Adipocyte (in vitro differentiated cells): ENCODE results near the gene SIRT6.
"Not testable (repeated sequence)": the region's sequence is repeated elsewhere in the genome, so short reads cannot be mapped to it uniquely, and the experiment has no call there.

Experiments used
- DNase-seq: peaks from one replicate; pipeline ENCODE4 v3.0.0-alpha.2; 2015; ENCODE audit warnings: low read depth
- H3K27me3 ChIP-seq: replicated peaks from 2 replicates; pipeline ENCODE4 v1.7.0; 2013; ENCODE audit warnings: mild to moderate bottlenecking, low read length, moderate library complexity; ENCODE audit not compliant: control insufficient read depth, insufficient read depth
- H3K36me3 ChIP-seq: 2 replicates; pipeline ENCODE4 v1.7.0; 2013; ENCODE audit warnings: low read length, mild to moderate bottlenecking, moderate library complexity; ENCODE audit not compliant: control insufficient read depth, insufficient read depth, severe bottlenecking
- H3K4me1 ChIP-seq: 2 replicates; pipeline ENCODE4 v1.7.0; 2013; ENCODE audit warnings: mild to moderate bottlenecking, low read length, moderate library complexity; ENCODE audit not compliant: control insufficient read depth, insufficient read depth
- H3K4me3 ChIP-seq: 2 replicates; pipeline ENCODE4 v1.7.0; 2013; ENCODE audit warnings: mild to moderate bottlenecking, low read length, moderate library complexity
- H3K9ac ChIP-seq: 2 replicates; pipeline ENCODE4 v1.7.0; 2013; ENCODE audit warnings: mild to moderate bottlenecking, low read length, moderate library complexity
- H3K9me3 ChIP-seq: 2 replicates; pipeline ENCODE4 v1.7.0; 2013; ENCODE audit warnings: mild to moderate bottlenecking, low read length, moderate library complexity; ENCODE audit not compliant: control insufficient read depth

SIRT6 gene

DNA sequence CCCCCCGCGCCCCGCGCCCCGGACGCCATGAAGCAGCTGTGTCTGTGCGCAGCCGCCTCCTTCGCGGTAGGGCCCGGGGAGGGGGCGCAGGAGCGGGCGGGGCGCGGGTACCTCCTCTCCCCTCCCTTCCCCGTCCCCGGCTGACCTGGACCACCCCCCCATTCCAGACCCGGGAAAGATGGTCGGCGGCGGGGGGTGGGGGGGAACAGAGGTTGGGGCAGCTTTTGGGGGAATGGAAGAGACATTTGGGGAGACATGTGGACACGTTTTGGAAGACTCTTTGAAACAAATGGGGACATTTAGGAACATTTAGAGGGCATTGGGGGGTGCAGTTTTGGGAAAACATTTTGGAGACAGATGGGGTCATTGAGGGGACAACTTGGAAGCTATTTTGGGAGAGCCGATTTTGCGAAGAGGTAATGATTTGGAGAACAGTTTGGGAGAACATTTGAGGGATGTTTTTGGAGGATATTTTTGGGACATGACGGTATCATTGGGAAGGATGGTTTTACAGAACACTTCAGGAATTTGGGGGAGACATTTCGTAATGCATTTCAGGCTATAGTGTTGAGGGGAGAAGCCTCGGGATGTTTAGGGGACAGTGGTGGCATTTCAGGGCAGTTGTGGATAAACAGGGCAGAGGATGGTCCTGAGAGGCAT is 16.2 kb upstream of the SIRT6 start:
- Histone ChIP-seq H3K4me1 (no peaks in the 10 kb centered on the region), H3K27me3 (peaks cover 74% of the 10 kb centered on the region), H3K9ac (no peak overlapping the region), H3K4me3 (no peak overlapping the region), H3K36me3 (no peaks in the 10 kb centered on the region), H3K9me3 (no peaks in the 10 kb centered on the region)
- DNase-seq: no peak

GRCh38 chr19:4197625-4198466 is 15.5 kb upstream of the SIRT6 start:
- Histone ChIP-seq H3K36me3 (no peaks in the 10 kb centered on the region), H3K4me1 (no peaks in the 10 kb centered on the region), H3K27me3 (peaks cover 74% of the 10 kb centered on the region), H3K4me3 (no peak overlapping the region), H3K9ac (no peak overlapping the region), H3K9me3 (no peaks in the 10 kb centered on the region)
- DNase-seq: no peak

GRCh38 chr19:4197228-4197624 is 14.9 kb upstream of the SIRT6 start:
- Histone ChIP-seq H3K9me3 (no peaks in the 10 kb centered on the region), H3K36me3 (no peaks in the 10 kb centered on the region), H3K27me3 (peaks cover 74% of the 10 kb centered on the region), H3K4me3 (no peak overlapping the region), H3K4me1 (no peaks in the 10 kb centered on the region), H3K9ac (no peak overlapping the region)
- no peak for DNase-seq

DNA sequence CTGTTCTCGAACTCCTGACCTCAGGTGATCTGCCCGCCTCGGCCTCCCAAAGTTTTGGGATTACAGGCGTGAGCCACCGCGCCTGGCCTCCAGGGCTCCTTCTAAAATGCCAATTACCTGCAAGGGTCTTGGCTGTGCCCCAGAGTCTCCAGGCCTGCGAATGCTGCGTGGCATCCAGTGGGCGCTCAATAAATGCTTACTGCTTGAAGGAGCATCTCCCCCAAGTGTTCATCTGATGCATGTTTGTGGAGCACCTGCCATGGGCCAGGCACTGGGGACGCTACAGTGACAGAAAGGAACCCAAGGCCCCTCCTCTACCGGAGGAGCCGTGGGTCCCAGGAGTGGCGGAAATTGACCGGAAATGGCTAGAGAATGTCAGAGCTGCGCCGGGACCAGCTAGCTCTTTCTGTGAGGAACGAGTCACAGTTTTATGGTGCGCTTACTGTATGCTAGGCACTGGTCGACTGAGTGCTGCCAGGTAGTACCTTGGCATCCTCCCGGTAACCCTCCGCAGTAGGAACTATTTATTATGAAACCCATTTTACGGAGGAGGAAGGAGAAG is 14.3 kb upstream of the SIRT6 start:
- Histone ChIP-seq H3K36me3 (no peaks in the 10 kb centered on the region), H3K4me1 (no peaks in the 10 kb centered on the region), H3K9me3 (no peaks in the 10 kb centered on the region), H3K4me3 (no peak overlapping the region), H3K27me3 (peaks cover 70% of the 10 kb centered on the region), H3K9ac (no peak overlapping the region)
- DNase-seq: no peak

DNA sequence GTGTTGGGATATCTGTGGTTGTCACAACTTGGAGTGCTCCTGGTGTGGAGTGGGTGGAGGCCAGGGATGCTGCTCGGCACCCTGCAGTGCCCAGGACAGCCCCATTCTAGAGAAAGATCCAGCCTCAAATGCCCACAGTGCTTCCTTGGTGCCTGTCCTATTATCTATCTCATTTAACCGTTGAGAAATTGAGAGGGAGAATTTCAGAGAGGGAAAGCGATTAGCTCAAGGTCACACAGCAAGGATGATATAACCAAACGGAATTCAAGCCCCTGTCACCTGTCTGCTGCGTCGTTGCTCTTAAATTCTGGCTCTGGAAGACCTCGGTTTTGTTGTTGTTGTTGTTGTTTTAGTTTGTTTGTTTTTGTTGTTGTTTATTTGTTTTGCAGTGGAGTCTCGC is 13.6 kb upstream of the SIRT6 start:
- H3K27me3 ChIP-seq: peaks cover 63% of the 10 kb centered on the region
- no peak overlapping the region for H3K4me3 ChIP-seq
- H3K9ac ChIP-seq: no peak overlapping the region
- no peaks in the 10 kb centered on the region for H3K9me3 ChIP-seq
- no peaks in the 10 kb centered on the region for H3K36me3 ChIP-seq
- DNase-seq: no peak
- no peaks in the 10 kb centered on the region for H3K4me1 ChIP-seq

DNA sequence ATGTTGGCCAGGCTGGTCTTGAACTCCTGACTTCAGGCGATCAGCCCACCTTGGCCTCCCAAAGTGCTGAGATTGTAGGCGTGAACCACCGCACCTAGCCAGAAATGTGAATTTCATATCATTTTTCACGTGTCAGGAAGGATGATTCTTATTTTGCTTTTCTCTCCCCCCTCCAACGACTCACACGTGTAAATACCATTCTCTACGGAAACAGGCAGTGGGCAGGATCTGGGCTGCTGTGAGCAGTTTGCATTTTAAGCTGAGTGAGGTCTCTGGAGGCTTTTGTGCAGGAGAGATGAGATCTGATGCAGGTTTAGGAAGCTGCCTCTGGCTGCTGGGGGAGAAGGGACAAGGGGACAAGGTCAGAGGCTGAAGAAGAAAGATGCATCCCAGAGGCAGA is 12.0 kb upstream of the SIRT6 start:
- peaks cover 47% of the 10 kb centered on the region for H3K27me3 ChIP-seq
- H3K9ac ChIP-seq: no peak overlapping the region
- H3K4me3 ChIP-seq: no peak overlapping the region
- no peaks in the 10 kb centered on the region for H3K9me3 ChIP-seq
- no peaks in the 10 kb centered on the region for H3K4me1 ChIP-seq
- H3K36me3 ChIP-seq: no peaks in the 10 kb centered on the region
- no peak for DNase-seq

DNA sequence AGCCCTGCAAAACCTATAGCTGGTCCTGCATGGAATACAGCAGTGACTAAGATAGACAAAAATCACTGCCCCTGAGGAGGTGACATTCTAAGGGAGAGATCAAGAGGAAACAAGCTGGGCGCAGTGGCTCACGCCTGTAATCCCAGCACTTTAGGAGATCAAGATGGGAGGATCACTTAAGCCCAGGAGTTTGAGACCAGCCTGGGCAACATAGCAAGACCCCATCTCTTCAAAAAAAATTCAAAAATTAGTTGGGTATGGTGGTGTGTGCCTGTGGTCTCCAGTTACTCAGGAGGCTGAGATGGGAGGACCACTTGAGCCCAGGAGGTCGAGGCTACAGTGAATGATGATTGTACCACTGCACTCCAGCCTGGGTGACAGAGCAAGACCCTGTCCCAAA is 10.2 kb upstream of the SIRT6 start:
- not testable (repeated sequence) for H3K4me3 ChIP-seq, H3K9me3 ChIP-seq, H3K9ac ChIP-seq, H3K4me1 ChIP-seq, DNase-seq, H3K36me3 ChIP-seq
- H3K27me3 ChIP-seq: peaks cover 35% of the 10 kb centered on the region

GRCh38 chr19:4189641-4190040 is 7.3 kb upstream of the SIRT6 start:
- H3K4me1 ChIP-seq: peaks cover 5% of the 10 kb centered on the region
- H3K4me3 ChIP-seq: no peak overlapping the region
- H3K9me3 ChIP-seq: no peaks in the 10 kb centered on the region
- no peak for DNase-seq
- H3K9ac ChIP-seq: no peak overlapping the region
- H3K27me3 ChIP-seq: peaks cover 9% of the 10 kb centered on the region
- no peaks in the 10 kb centered on the region for H3K36me3 ChIP-seq

DNA sequence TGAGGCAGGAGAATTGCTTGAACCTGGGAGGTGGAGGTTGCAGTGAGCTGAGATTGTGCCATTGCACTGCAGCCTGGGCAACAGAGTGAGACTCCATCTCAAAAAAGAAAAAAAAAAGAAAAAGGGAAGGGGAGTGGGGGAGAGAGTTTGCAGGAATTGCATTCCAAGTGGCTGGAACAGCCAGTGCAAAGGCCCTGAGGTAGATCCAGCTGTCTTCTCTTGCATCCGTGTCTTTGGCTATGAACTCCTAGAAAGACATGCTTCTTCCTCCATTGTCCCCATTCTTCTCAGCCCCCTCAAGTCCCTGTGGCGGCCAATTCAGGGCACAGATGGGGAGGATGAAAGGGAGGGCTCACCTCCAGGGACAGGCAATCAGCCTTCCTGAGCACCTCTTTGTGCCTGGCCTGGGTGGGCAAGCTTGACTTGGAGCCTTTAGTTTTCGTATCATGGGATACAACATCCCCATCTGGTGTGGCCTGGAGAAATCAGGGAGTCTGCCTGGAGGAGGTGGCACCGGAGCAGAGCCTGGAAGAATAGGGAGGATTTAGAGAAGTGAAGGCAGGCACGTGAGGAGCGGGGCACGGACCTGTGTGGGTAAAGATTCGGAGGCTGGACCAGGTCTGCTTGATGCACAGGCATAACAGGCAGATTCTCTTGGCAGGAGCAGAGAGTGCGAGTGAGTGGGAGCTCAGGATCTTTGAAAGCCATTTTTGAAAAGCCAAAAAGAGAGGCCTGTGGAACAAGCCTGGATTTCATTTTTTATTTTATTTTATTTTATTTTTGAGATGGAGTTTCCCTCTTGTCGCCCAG is 5.2 kb upstream of the SIRT6 start:
- H3K36me3 ChIP-seq: no peaks in the 10 kb centered on the region

DNA sequence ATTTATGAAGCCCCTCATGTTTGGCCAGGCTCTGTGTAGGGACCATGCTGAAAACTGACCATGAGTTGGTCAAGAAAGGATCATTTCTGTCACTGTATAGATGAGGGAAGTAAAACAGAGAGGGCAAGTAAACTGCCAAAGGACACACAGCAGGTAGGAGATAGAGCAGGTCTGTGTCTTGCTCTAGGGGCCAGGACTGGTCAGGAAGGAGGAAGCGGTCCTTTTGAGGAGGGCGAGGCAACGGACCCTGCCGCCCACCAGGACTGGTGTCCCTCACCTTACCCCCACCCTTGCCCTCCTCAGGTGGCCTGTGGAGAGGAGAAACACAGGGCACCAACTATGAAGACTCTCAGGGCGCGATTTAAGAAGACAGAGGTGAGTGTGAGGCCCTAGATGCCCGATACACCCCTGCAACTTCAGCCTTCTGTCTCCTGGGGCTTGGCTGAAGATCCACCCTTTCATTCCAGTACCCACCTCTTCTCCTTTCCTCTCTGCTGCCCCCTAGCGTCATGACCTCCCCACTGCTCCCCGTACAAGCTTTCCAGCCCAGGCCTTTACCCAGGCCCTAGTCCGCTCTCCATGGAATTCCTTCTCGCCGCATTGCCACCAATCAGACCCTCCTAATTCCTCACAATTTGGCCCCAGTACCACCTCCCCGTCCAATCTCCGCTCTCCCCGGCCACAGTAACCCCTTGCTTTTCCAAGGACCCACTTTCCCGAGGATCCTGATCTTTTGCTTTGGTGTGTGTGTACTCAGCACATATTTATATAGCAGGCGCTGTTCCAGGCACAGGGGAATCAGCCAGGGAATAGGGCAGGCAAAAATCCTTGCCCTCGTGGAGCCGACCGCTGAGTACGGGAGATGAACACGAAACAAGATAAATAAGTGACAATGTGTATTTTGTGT is 4.0 kb upstream of the SIRT6 start:
- peaks cover 12% of the 10 kb centered on the region for H3K4me1 ChIP-seq
- H3K9ac ChIP-seq: peak overlapping the region; percentile 56
- H3K27me3 ChIP-seq: no peaks in the 10 kb centered on the region
- no peak overlapping the region for H3K4me3 ChIP-seq
- no peaks in the 10 kb centered on the region for H3K36me3 ChIP-seq
- peak; percentile 87 for DNase-seq
- H3K9me3 ChIP-seq: no peaks in the 10 kb centered on the region

More for the DNA sequence above, 5.2 kb upstream of the SIRT6 start:
- H3K27me3 ChIP-seq: no peaks in the 10 kb centered on the region
- no peak for DNase-seq
- no peak overlapping the region for H3K9ac ChIP-seq
- no peaks in the 10 kb centered on the region for H3K9me3 ChIP-seq
- H3K4me3 ChIP-seq: no peak overlapping the region
- peaks cover 9% of the 10 kb centered on the region for H3K4me1 ChIP-seq
